Activated CD8-positive, alpha-beta memory T cell treated with anti-CD3 and anti-CD28 coated beads, Interleukin-2, amount 10 ng/mL, durations not matched to agents 7 days and 5 days (primary cell): ENCODE results near the gene CDX2. TPM values are rescaled to one million over a fixed set of nuclear protein-coding genes. Genes with fewer than 3 reads are reported as not detected.

ENCODE experiments used
- ATAC-seq: fragments of 150-1000 bp; cut with Tn5 transposase; one replicate; pipeline ENCODE4 v1.10.0; 2021; ENCODE audit warnings: moderate library complexity
- CTCF ChIA-PET: fragments of 350-600 bp; sonication (Branson Sonifier 250); formaldehyde crosslinking; loops from one replicate; lab custom pipeline; 2021; ENCODE audit warnings: antibody characterized with exemption; lab: Charles Lee
- DNase-seq: peaks from one replicate; pipeline ENCODE4 v3.0.0-alpha.2; 2020
- H3K27ac Mint-ChIP-seq: one replicate; pipeline ENCODE4 v1.8.0; 2021; ENCODE audit warnings: mild to moderate bottlenecking, mixed read lengths
- H3K27me3 Mint-ChIP-seq: one replicate; pipeline ENCODE4 v1.8.0; 2021; ENCODE audit warnings: mixed read lengths
- H3K36me3 Mint-ChIP-seq: one replicate; pipeline ENCODE4 v1.8.0; 2021; ENCODE audit warnings: mild to moderate bottlenecking, mixed read lengths
- H3K4me1 Mint-ChIP-seq: one replicate; pipeline ENCODE4 v1.8.0; 2021; ENCODE audit warnings: mixed read lengths
- H3K4me3 Mint-ChIP-seq: one replicate; pipeline ENCODE4 v1.8.0; 2021; ENCODE audit warnings: mild to moderate bottlenecking, moderate library complexity, mixed read lengths
- H3K9me3 Mint-ChIP-seq: one replicate; pipeline ENCODE4 v1.8.0; 2022; ENCODE audit warnings: low read depth, mixed read lengths
- total RNA-seq, 2 experiments: library from RNA; stranded (reverse); gene quantifications; one replicate each; pipeline ENCODE4 v1.2.3, GENCODE V29; 2021

CDX2 gene
- total RNA-seq, 2 experiments from 2014 or later: not detected

- Mint-ChIP-seq H3K36me3 (no peaks in the 10 kb centered on the region), H3K27me3 (peaks cover 5% of the 10 kb centered on the region), H3K27ac (no peak overlapping the region), H3K4me1 (no peaks in the 10 kb centered on the region), H3K4me3 (no peak overlapping the region), H3K9me3 (no peaks in the 10 kb centered on the region)
- CTCF ChIA-PET: no interaction called here
- no peak for ATAC-seq
- DNase-seq: no peak
Observed at GRCh38 chr13:27991881-27992280, 22.8 kb upstream of the CDX2 start.

DNA sequence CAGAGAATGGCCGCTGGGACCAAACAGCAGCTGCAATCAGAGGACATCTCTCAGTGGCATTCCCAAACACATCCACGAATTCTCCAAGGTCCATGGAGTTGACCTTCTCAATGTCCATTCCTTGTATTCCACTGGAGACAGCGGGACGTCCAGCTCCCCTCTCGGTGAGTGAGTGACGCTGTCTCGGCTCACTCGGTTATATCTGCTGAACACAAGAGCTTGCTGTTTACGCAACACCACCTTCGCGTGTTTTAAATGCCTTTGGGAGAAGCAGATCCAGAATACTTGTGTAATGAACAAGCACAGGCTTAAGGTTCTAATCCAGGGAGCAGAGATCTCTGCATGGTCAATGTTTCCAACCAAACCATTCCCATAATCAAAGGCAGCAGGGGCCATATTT is 19.4 kb upstream of the CDX2 start, which contains the start of gene URAD:
URAD (minus strand) TSS at position 174 of the 400 bp plus-strand sequence; CDS start at position 118, 56 bp downstream.
- Mint-ChIP-seq H3K27ac (no peak within 1 kb of the TSS), H3K4me3 (no peak within 1 kb of the TSS), H3K27me3 (peaks cover 14% of the 10 kb centered on the region), H3K36me3 (no peaks in the 10 kb centered on the region), H3K9me3 (no peaks in the 10 kb centered on the region), H3K4me1 (no peaks in the 10 kb centered on the region)
- ATAC-seq (no peak), DNase-seq (no peak)
- CTCF ChIA-PET: interaction anchor here (0.9 to 1.2 kb wide), 2 partner anchors 158 to 627 kb away, joined by 3 to 4 read pairs; no protein-coding TSS in a partner anchor

DNA sequence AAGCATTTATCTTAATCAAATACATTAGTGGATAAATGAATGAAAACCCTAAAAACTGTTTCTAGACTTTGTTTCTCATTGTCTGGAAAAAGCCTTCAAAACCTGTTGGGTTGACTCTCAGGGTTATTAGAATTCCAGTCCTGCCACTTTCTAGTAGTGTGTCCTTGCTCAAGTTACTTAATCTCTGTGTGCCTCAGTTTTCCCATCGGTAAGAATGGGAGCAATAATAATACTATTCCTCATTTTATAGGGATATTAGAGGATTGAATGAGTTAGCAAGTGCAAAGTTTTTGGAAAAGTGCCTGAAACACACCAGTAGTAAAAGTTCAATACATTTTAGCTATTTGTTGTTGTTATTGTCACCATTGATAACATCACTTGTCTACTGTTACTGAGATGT is 16.5 kb upstream of the CDX2 start:
- no peaks in the 10 kb centered on the region for H3K4me1 Mint-ChIP-seq

DNA sequence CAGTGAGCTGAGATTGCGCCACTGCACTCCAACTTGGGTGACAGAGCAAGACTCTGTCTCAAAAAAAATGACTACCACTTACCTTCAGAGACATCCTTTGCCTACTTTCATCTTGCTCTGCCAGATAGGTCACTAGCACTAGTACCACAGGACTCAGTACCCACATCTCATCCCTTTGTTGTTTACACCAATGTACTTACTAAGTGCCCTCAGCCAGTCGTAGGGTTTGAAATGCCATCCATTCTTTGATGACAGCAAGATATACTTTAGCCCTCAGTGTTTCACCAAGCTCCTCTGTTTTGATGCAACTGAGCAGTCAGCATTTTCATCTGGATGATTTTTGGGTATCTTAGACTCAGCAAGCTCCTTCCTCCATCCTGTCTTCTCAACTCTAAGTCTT is 13.2 kb upstream of the CDX2 start:
- CTCF ChIA-PET: interaction anchor here (1.2 to 7.4 kb wide), 3 partner anchors 13 to 152 kb away, joined by 3 to 77 read pairs (median 22); partner anchors contain the start of gene CDX2
- no peaks in the 10 kb centered on the region for H3K9me3 Mint-ChIP-seq
- H3K4me3 Mint-ChIP-seq: no peak overlapping the region
- no peak for ATAC-seq
- H3K36me3 Mint-ChIP-seq: no peaks in the 10 kb centered on the region
- peaks cover 15% of the 10 kb centered on the region for H3K4me1 Mint-ChIP-seq
- no peak overlapping the region for H3K27ac Mint-ChIP-seq
- H3K27me3 Mint-ChIP-seq: peaks cover 63% of the 10 kb centered on the region
- no peak for DNase-seq

More for the DNA sequence above, 16.5 kb upstream of the CDX2 start:
- H3K4me3 Mint-ChIP-seq: no peak overlapping the region
- DNase-seq: no peak
- no peak for ATAC-seq
- H3K27ac Mint-ChIP-seq: no peak overlapping the region
- no peaks in the 10 kb centered on the region for H3K9me3 Mint-ChIP-seq
- H3K36me3 Mint-ChIP-seq: no peaks in the 10 kb centered on the region
- CTCF ChIA-PET: interaction anchor here (1.0 to 7.4 kb wide), 6 partner anchors 13 to 612 kb away, joined by 3 to 77 read pairs (median 6); no protein-coding TSS in a partner anchor
- peaks cover 40% of the 10 kb centered on the region for H3K27me3 Mint-ChIP-seq

DNA sequence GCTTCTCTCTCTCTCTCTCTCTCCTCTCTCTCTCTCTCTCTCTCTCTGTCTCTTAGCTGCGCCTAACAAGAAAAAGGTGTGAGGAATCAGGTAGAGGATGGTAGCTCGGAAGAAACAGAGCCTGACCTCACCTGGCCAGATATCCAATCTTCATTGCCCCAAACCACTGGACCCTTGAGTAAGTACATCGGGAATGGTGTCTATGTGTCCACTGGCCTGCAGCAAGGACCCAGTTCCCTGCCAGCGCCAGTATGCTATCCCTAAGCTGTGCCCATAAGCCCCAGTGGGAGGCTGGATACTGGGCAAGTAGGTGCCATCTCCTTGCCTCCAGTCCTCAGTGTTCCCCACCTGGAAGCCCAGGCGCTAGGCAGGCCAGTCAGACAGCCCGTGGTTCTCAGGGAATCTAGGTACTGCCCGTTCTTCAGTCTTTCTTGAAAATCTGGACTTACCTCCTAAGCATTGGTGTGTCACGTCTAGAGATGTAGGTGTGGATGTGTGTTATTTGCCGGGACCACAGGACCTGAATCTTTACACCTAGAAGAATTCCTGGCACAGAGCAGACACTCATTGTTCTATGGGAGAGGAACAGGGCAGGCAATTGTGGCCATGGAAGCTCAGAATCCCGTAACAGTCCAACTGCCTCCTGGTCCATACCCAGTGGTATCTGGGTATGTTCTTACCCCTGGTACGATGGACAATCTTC is 12.0 kb upstream of the CDX2 start:
- H3K27me3 Mint-ChIP-seq: peaks cover 73% of the 10 kb centered on the region
- H3K4me1 Mint-ChIP-seq: peaks cover 15% of the 10 kb centered on the region
- H3K36me3 Mint-ChIP-seq: no peaks in the 10 kb centered on the region
- ATAC-seq (no peak), DNase-seq (no peak)
- CTCF ChIA-PET: interaction anchor here (4.2 to 7.4 kb wide), 2 partner anchors 11 to 151 kb away, joined by 22 to 77 read pairs; partner anchors contain the start of gene CDX2
- no peaks in the 10 kb centered on the region for H3K9me3 Mint-ChIP-seq
- no peak overlapping the region for H3K4me3 Mint-ChIP-seq
- H3K27ac Mint-ChIP-seq: no peak overlapping the region

DNA sequence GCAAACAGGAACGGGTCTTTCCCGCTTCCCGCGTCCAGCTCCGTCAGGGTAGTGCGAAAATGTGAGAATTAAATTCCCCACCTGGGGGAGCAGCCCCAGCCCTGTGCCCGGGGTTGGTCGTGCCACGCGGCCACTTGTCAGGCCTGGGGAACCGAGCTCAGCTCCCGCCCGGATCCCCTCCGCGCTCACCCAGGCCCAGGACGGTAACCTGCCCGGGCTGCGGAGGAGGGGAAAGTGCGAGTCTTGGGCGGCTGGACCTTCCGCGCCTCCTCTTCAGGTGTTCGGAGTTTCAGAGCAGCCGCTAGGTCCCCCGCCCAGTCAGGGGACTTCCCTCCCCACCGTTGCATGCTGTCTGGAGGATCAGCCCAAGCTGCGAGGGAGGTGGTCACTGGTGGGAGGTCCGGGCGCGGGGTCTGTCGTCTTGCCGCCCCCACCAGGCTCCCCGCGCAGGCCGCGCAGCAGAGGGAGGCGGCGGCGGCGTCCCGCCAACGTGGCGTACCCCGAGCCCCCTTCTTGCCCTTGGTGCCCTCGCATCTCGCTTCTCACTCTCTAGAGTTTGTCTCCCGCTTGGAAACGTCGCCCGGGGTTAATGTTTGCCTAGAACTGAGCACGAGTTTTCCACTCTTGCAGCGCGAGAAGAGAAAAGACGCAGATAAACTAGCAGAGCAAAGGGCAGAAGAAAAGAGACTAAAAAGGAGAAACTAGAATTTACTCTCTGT is 11.3 kb upstream of the CDX2 start:
- CTCF ChIA-PET: interaction anchor here (0.6 to 7.4 kb wide), 4 partner anchors 10 to 816 kb away, joined by 3 to 77 read pairs (median 4); no protein-coding TSS in a partner anchor
- no peaks in the 10 kb centered on the region for H3K36me3 Mint-ChIP-seq
- no peak overlapping the region for H3K4me3 Mint-ChIP-seq
- DNase-seq: no peak
- H3K9me3 Mint-ChIP-seq: no peaks in the 10 kb centered on the region
- no peak for ATAC-seq
- H3K4me1 Mint-ChIP-seq: peaks cover 17% of the 10 kb centered on the region
- H3K27ac Mint-ChIP-seq: no peak overlapping the region
- peaks cover 81% of the 10 kb centered on the region for H3K27me3 Mint-ChIP-seq

DNA sequence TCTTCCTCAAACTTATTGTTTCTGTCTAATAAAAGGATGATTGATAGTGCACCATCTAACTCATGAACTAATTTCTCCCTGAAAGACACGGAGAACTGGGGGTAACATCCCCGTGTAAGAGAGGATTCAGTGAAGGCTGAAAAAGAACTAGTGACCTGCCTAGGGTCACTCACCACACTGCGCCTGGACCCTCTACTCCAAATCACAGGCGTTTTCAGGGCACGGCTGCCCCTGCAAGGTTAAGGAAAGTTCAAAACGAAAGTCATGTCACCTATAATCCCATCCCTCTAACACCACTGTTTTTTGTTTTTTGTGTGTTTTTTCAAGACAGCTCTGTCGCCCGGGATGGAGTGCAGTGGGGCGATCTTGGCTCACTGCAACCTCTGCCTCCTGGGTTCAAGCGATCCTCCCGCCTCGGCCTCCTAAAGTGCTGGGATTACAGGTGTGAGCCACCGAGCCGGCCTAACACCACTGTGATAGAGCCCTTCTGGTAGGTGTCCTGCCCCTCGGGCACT is 10.7 kb upstream of the CDX2 start:
- H3K4me1 Mint-ChIP-seq: peaks cover 23% of the 10 kb centered on the region
- no peaks in the 10 kb centered on the region for H3K9me3 Mint-ChIP-seq
- peaks cover 87% of the 10 kb centered on the region for H3K27me3 Mint-ChIP-seq
- CTCF ChIA-PET: interaction anchor here (0.6 to 7.4 kb wide), 4 partner anchors 10 to 817 kb away, joined by 3 to 77 read pairs (median 4); no protein-coding TSS in a partner anchor
- H3K4me3 Mint-ChIP-seq: no peak overlapping the region
- ATAC-seq: no peak
- H3K36me3 Mint-ChIP-seq: no peaks in the 10 kb centered on the region
- no peak for DNase-seq
- H3K27ac Mint-ChIP-seq: no peak overlapping the region

DNA sequence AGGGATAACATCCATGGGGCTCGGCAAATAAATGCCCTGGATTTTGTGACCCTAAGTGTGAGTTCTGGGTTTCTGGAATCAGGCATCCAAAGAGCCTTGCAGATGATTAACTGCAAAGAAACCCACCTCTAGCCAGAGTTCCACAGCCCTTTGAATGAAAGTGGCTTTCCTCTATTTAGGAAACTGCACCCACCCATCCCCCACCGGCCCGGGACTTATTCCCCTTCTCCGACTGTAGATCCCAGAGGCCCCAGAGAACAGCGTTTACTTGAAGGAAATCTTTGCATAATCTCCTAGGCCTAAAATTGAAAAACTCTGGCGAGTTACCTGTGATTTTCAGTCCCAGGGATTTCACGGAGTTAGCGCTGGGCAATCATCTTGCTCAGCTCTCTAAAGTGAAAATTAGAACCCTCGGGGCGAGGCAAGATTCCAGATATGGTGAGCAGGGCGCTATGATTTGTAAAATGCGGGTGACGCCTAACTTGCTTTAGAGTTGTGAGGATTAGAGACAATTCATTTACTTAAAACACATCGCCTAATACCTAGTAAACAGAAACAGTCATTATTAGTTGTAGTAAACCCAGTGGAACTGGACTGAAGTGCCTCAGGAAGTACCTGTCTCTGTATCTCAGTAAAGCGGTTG is 10.0 kb upstream of the CDX2 start:
- Mint-ChIP-seq H3K36me3 (no peaks in the 10 kb centered on the region), H3K4me1 (peaks cover 23% of the 10 kb centered on the region), H3K27me3 (peaks cover 90% of the 10 kb centered on the region), H3K27ac (peak overlapping the region; percentile 24), H3K4me3 (no peak overlapping the region), H3K9me3 (no peaks in the 10 kb centered on the region)
- CTCF ChIA-PET: interaction anchor here (0.9 to 1.8 kb wide), 2 partner anchors 9 to 19 kb away, joined by 3 to 4 read pairs; no protein-coding TSS in a partner anchor
- no peak for DNase-seq
- no peak for ATAC-seq

GRCh38 chr13:27978301-27978968 is 9.3 kb upstream of the CDX2 start:
- CTCF ChIA-PET: interaction anchor here (1.0 to 1.8 kb wide), 2 partner anchors 8 to 14 kb away, joined by 3 to 4 read pairs; no protein-coding TSS in a partner anchor
- ATAC-seq (no peak), DNase-seq (no peak)
- Mint-ChIP-seq H3K4me3 (no peak overlapping the region), H3K27ac (no peak overlapping the region), H3K4me1 (peaks cover 23% of the 10 kb centered on the region), H3K27me3 (peaks cover 90% of the 10 kb centered on the region), H3K36me3 (no peaks in the 10 kb centered on the region), H3K9me3 (no peaks in the 10 kb centered on the region)

DNA sequence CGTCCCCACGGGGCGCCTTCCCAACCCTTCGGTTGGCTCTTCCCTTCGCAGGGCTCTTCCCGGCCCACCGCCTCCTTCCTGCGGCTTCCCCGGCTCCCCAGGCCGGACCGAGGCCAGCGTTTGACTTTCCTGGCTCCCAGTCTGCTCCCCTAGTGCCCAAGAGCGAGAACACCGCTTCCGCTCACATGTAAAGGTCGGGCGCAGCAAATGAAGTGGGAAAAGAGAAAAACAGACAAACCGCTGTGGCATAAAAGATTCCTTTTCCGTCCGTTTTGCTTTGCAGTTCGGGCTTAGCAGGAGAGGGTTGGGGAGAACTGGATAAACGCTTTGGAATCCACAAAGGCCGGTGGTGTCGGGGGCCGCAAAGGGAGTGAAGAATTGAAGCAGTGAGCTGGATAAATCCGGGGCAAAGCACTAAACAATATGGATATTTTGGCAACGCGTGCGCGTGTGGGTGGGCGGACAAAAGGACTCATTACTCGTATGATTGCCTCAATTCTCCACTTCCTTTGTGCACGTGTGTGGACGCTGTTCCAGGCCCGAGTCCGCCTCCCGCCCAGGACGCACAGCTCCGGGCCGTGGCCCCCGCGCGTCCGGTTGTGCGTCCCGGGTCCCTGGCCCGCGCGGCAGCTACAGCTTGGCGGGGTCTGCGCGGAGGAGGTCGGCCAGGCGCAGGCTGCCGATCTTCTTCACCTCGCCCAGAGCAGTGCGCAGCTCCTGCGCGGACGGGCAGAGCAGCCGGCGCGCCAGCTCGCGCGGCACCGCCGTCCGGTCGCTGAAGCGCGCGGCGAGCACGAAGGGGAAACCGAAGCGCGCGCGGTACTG is 8.6 kb upstream of the CDX2 start:
- H3K4me3 Mint-ChIP-seq: peak overlapping the region; percentile 19
- H3K9me3 Mint-ChIP-seq: no peaks in the 10 kb centered on the region
- DNase-seq (no peak), ATAC-seq (no peak)
- peak overlapping the region; percentile 70 for H3K27ac Mint-ChIP-seq
- peaks cover 23% of the 10 kb centered on the region for H3K4me1 Mint-ChIP-seq
- H3K27me3 Mint-ChIP-seq: peaks cover 93% of the 10 kb centered on the region
- no peaks in the 10 kb centered on the region for H3K36me3 Mint-ChIP-seq
- CTCF ChIA-PET: interaction anchor here (1.0 kb wide), 1 partner anchor 13 kb away, joined by 3 read pairs; no protein-coding TSS in a partner anchor

GRCh38 chr13:27976362-27977091 is 7.4 kb upstream of the CDX2 start:
- Mint-ChIP-seq H3K27ac (no peak overlapping the region), H3K4me3 (no peak overlapping the region), H3K4me1 (peaks cover 23% of the 10 kb centered on the region), H3K9me3 (no peaks in the 10 kb centered on the region), H3K27me3 (peaks cover 90% of the 10 kb centered on the region), H3K36me3 (no peaks in the 10 kb centered on the region)
- no peak for ATAC-seq
- CTCF ChIA-PET: interaction anchor here (0.9 to 1.6 kb wide), 7 partner anchors 8 to 615 kb away, joined by 3 to 4 read pairs (median 3); no protein-coding TSS in a partner anchor
- DNase-seq: no peak
